Duodenal mucosa (tissue), 2 donors: ENCODE results near the gene NEU4.

Experiments used
- H3K27ac ChIP-seq: one replicate; pipeline ENCODE4 v1.7.0; 2013; ENCODE audit warnings: low read depth, low read length
- H3K27me3 ChIP-seq, 2 donors: one replicate each; pipeline ENCODE4 v1.7.0; 2013; ENCODE audit warnings: low read length in 2 of 2, control low read depth in 1 of 2; ENCODE audit not compliant: insufficient read depth in 2 of 2, control insufficient read depth in 1 of 2
- H3K36me3 ChIP-seq, 2 donors: one replicate each; pipeline ENCODE4 v1.7.0; 2013; ENCODE audit warnings: low read length in 2 of 2, control low read depth in 1 of 2; ENCODE audit not compliant: insufficient read depth in 2 of 2, control insufficient read depth in 1 of 2
- H3K4me1 ChIP-seq, 2 donors: one replicate each; pipeline ENCODE4 v1.7.0; 2013; ENCODE audit warnings: low read length in 2 of 2, control low read depth in 1 of 2; ENCODE audit not compliant: insufficient read depth in 2 of 2, control insufficient read depth in 1 of 2
- H3K4me3 ChIP-seq, 2 donors: one replicate each; pipeline ENCODE4 v1.7.0; 2013; ENCODE audit warnings: low read length in 2 of 2, low read depth in 1 of 2
- H3K9ac ChIP-seq, 2 donors: one replicate each; pipeline ENCODE4 v1.7.0; 2013; ENCODE audit warnings: low read length in 2 of 2, low read depth in 1 of 2
- H3K9me3 ChIP-seq, 2 donors: one replicate each; pipeline ENCODE4 v1.7.0; 2013; ENCODE audit warnings: low read length in 2 of 2, control low read depth in 1 of 2; ENCODE audit not compliant: control insufficient read depth in 1 of 2

Gene NEU4

DNA sequence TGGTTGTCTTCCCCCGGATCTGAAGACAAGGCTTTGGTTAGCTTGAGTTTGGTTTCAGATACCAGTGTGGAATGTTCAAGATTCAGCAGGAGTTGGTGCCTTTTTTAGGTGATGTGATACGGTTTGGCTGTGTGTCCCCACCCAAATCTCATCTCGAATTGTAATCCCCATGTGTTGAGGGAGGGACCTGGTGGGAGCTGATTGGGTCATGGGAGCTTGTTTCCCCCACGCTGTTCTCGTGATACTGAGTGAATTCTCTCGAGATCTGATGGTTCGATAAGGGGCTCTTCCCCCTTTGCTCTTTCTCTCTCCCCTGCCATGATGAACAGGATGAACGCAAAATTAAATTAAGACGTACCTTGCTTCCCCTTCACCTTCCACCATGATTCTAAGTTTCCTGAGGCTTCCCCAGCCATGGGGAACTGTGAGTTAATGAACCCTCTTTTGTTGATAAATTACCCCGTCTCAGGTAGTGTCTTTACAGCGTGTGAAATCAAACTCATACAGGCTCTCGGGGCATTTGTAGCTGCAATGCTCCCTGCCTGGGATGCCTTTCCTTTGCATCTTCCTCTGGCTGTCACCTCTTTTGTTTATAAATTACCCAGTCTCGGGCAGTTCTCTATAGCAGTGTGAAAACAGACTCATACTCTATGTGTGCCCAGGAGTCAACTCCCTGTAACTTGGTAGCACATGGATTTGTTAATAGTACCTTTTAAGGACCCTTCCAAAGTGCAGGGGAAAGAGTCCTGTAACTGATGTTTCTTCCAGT lies 28.4 kb downstream of the NEU4 start:
- no peaks in the 10 kb centered on the region for H3K4me1 ChIP-seq
- H3K27me3 ChIP-seq: peaks cover 0 to 3% of the 10 kb centered on the region in 2 donors
- no peaks in the 10 kb centered on the region for H3K36me3 ChIP-seq
- H3K4me3 ChIP-seq: no peak overlapping the region
- no peaks in the 10 kb centered on the region for H3K9me3 ChIP-seq
- H3K27ac ChIP-seq: no peak overlapping the region
- H3K9ac ChIP-seq: no peak overlapping the region

DNA sequence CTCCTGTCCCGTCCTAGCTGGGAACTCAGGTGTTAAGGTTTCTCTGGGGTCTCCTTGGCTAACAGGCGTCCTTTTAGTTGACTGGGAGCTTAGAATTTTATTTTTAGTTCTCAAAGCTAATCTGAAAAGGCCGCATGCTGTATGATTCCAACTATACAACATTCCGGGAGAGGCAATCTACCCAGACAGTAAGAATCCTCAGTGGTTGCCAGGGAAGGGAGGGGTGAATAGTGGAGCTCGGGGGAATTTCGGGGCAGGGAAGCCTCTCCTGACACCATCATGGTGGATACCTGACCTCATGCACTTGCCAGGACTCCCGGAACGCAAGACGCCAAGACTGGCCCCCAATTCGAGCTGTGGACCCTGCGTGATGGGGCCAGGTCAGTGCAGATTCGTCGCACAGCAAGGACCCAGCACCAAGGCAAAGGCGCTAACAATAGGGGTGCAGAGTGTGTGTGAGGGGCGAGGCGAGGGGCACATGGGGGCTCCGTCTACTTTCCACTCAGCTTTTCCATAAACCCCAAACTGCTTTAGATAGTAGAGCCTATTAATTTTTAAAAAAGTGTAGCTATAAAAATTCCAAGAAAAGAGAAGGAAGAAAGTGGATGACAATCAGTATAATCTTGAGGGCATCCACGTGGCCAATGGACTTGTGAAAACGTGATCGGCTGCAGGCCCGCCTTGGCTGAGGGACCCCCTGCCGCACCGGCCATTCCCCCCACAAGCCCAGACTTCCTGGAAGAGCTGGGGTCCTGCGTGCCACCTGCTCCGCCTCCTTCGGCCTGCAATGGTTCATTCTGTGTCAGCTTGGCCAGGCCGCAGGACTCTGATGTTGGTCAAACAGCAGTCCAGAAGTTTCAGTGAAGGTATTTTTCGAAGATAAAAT lies 32.4 kb downstream of the NEU4 start:
- H3K27me3 ChIP-seq: peaks cover 0 to 3% of the 10 kb centered on the region in 2 donors
- no peaks in the 10 kb centered on the region for H3K36me3 ChIP-seq
- H3K27ac ChIP-seq: no peak overlapping the region
- no peak overlapping the region for H3K4me3 ChIP-seq
- no peaks in the 10 kb centered on the region for H3K9me3 ChIP-seq
- no peak overlapping the region for H3K9ac ChIP-seq
- H3K4me1 ChIP-seq: peaks cover 9 to 18% of the 10 kb centered on the region in 2 donors

DNA sequence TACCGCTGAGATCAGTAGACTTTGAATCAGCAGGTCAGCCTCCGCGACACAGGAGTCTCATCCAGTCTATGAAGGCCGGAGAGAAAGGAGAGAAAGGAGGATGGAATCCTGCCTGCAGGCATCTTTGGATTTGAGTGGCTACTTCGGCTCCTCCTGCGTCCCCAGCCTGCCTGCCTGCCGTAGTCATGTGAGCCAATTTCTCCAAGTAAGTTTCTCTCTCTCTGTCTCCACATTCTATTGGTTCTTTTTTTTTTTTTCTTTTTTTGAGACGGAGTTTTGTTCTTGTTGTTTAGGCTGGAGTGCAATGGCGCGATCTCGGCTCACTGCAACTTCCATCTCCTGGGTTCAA lies 33.0 kb downstream of the NEU4 start:
- no peaks in the 10 kb centered on the region for H3K9me3 ChIP-seq
- H3K9ac ChIP-seq: no peak overlapping the region
- peaks cover 9 to 18% of the 10 kb centered on the region in 2 donors for H3K4me1 ChIP-seq
- H3K27ac ChIP-seq: no peak overlapping the region
- peaks cover 0 to 3% of the 10 kb centered on the region in 2 donors for H3K27me3 ChIP-seq
- no peaks in the 10 kb centered on the region for H3K36me3 ChIP-seq
- H3K4me3 ChIP-seq: no peak overlapping the region

DNA sequence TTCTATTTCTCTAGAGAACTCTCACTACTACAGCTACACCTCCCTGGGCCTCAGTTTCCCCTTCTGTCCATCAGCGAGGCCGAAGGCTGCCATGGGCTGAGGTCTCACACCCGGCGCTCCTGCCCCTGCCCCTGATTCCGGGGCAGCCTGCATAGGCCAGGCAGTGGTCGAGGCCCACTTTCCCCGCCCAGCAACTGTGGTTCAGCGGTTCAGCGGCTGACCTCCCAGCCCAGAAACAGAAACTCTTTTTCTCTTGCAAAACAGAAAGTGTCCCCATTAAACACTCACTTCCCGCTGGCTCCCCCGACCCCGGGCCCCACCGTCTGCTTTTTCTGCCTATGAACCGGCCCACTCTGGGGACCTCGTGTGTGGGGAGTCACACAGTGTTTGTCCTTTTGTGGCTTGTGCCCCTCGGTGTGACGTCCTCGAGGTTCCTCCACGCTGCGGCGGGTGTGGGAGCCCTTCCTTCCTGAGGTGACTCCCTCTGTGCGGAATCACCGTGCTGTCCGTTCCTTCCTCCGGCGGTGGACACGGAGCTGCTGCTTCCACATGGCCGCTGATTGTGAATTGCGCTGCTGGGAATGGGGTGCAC lies 33.7 kb downstream of the NEU4 start:
- Histone ChIP-seq H3K9ac (no peak overlapping the region), H3K27ac (no peak overlapping the region), H3K9me3 (no peaks in the 10 kb centered on the region), H3K4me3 (peak overlapping the region; percentile 50 to 58), H3K4me1 (peaks cover 9 to 18% of the 10 kb centered on the region in 2 donors), H3K27me3 (peaks cover 0 to 3% of the 10 kb centered on the region in 2 donors), H3K36me3 (no peaks in the 10 kb centered on the region)

DNA sequence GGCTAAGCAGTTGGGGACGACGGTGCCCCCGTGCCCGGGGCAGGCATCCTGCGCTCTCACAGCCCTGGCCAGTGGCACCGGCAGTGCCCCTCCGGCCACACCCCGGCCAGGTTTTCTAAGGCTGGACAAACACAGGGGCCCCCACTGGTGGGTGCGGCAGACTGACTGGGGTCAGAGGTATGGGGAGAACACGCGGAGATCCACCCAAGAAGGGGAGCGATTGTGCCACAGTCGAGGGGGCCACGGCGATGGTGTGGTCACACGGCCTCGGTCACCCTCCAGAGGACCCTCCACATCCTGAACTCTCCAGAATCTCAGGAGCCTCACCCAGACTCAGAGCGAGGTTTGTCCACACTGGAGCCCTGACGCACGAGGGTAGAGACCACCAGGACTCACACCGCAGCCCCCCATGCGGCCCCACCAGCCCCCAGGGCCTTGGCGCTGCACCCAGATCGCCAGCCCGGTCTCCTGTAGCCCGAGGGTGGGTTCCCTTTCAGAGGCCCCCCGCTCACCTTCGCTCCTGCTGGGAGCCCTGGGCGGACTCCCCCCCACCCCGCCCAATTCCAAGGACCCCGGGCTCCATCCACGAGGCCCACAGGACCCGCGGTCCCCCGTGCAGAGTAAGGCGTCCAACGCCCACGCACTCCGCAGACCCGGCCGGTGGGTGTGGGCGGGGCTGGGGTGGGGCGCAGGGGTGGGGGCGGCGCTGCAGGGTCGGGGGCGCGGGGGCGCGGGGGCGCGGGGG lies 34.5 kb downstream of the NEU4 start:
- Histone ChIP-seq H3K4me3 (peak overlapping the region; percentile 50 to 58), H3K4me1 (peaks cover 9 to 18% of the 10 kb centered on the region in 2 donors), H3K9ac (no peak overlapping the region), H3K9me3 (no peaks in the 10 kb centered on the region), H3K27me3 (no peaks in the 10 kb centered on the region), H3K27ac (peak overlapping the region; percentile 36), H3K36me3 (no peaks in the 10 kb centered on the region)

DNA sequence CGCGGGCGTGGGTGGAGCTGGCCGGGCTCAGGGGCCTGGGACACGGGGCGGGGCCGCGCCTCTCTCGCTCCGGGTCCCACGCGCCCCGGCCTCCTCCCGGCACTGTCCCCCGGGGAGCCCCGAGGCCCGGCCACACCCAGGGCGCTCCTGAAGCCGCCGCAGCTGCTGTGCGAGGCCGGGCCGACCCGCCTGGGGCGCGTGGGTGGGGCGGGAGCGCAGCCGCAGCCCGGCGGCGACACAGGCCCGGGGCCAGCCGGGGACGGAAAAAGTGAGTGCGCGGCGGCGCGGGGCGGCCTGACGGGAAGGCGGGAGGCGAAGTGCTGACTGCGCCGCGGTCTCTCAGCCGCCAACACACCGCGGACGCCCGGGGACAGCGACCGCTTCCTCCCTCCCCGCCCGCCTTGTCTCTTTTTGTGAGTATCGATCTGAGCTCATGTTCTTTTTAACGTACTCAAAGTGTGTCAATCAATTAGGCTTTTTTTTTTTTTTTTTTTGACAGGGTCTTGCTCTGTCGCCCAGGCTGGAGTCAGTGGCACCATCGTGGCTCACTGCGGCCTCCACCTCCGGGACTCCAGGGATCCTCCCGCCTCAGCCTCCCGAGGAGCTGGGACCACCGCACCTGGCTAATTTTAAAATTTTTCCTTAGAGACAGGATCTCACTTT lies 35.2 kb downstream of the NEU4 start:
- no peaks in the 10 kb centered on the region for H3K27me3 ChIP-seq
- peaks cover 9 to 18% of the 10 kb centered on the region in 2 donors for H3K4me1 ChIP-seq
- no peaks in the 10 kb centered on the region for H3K9me3 ChIP-seq
- no peaks in the 10 kb centered on the region for H3K36me3 ChIP-seq
- peak overlapping the region; percentile 10 for H3K27ac ChIP-seq
- H3K4me3 ChIP-seq: peak overlapping the region; percentile 35 to 48
- no peak overlapping the region for H3K9ac ChIP-seq

DNA sequence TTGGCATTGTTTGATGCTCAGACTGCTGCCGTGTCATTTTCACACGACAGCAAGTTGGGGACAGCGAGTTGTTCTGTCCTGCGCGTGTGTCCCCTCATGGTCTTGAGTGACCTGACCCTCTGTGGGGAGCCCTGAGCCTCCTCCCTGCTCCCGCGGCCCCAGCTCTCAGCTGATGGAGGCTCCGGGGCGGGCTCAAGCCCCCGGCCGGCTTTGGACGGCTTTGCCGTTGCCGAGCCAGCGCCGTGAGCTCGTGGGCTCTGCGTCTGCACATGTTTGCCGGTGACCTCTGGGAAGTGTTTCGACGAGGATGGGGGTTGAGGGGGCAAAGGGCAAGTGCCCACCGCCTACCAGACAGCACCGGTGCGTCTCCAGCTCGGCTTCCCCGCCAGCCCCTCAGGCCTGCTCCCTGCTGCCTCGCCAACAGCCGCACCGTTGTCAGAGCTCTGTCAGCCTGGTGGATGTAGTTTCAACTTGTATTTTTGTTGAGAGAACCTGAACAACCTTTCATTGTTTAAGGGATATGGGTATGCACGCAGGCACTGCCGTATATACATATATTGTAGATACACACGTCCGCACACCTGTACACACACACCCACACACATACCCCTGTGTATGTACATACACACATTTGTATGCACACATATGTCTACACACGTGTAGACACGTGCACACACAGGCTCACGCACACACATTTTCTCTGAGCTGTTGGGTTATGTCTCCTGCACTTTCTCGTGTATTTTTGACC lies 36.0 kb downstream of the NEU4 start:
- Histone ChIP-seq H3K9ac (no peak overlapping the region), H3K4me1 (peaks cover 9 to 18% of the 10 kb centered on the region in 2 donors), H3K9me3 (no peaks in the 10 kb centered on the region), H3K27ac (no peak overlapping the region), H3K4me3 (peak overlapping the region in 1 of 2 donors; percentile 35), H3K27me3 (no peaks in the 10 kb centered on the region), H3K36me3 (no peaks in the 10 kb centered on the region)

DNA sequence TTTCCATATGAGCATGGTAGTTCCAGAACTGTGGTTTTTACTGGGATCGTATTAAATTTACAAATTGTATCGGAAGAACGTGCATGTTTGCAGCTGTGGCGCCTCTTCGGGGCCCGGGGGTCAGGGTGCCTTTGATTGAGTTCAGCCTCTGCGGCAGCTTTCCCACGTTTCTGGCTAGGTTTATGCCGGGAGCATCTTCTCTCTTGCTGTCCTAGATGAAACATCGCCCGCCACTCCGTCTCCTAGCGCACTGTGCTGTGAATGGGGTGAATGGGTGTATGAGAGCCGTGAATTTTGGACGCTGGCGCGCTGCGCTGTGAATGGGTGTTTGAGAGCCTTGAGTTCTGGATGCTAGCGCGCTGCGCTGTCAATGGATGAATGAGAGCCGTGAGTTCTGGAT lies 37.4 kb downstream of the NEU4 start:
- no peaks in the 10 kb centered on the region for H3K36me3 ChIP-seq
- no peaks in the 10 kb centered on the region for H3K9me3 ChIP-seq
- no peaks in the 10 kb centered on the region for H3K27me3 ChIP-seq
- peaks cover 9 to 18% of the 10 kb centered on the region in 2 donors for H3K4me1 ChIP-seq
- no peak overlapping the region for H3K4me3 ChIP-seq
- H3K9ac ChIP-seq: no peak overlapping the region
- no peak overlapping the region for H3K27ac ChIP-seq
